ENCODE data around the gene PRMT9. TPM values are rescaled to one million over a fixed set of nuclear protein-coding genes. Genes with fewer than 3 reads are reported as not detected.

Gene PRMT9
- total RNA-seq, 3 donors from 2014 or later: 7.1 to 7.6 (median 7.6) TPM

DNA sequence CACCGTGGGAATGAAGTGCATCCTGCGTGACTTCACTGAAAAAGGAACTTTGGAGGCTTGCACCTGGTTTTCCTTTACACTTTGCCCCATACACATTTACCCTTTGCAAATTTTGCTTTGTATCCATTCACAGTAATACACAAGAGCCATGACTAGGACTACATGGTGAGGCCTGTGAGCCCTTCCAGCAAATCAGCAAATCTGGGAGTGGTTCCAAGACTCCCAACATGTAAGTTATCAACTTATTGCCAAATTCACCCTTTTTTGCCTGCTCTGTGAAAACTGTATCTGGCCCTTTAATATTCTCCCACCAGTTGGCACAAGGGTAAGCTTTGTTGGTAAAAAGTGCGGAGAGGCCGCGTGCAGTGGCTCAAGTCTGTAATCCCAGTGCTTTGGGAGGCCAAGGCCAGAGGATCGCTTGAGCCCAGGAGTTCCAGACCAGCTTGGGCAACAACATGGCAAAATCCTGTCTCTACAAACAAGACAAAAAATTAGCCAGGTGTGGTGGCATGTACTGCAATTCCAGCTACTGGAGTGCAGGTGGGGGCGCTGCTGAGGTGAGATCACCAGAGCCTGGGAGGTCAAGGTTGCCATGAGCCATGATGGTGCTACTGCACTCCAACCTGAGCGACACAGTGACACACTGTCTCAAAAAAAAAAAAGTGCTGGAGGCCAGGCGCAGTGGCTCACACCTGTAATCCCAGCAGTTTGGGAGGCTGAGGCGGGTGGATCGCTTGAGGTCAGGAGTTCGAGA is 5.0 kb downstream of the PRMT9 start:
- Histone ChIP-seq H3K9me3 (no peaks in the 10 kb centered on the region), H3K36me3 (ENCODE audit: low read depth) (no peaks in the 10 kb centered on the region), H3K4me3 (no peak overlapping the region), H3K4me1 (ENCODE audit: low read depth) (peaks cover 4% of the 10 kb centered on the region)
- ATAC-seq (no peak), DNase-seq (no peak)
- intact Hi-C loops (cut with DNase I, micrococcal nuclease): no loop called here
- no peak for TF ChIP-seq CTCF (IDR thresholded peaks at IDR 0.05)

- no peak for TF ChIP-seq CTCF (IDR thresholded peaks at IDR 0.05)
- H3K36me3 ChIP-seq (ENCODE audit: low read depth): no peaks in the 10 kb centered on the region
- intact Hi-C loops (cut with DNase I, micrococcal nuclease): no loop called here
- DNase-seq (no peak), ATAC-seq (no peak)
- H3K9me3 ChIP-seq: no peaks in the 10 kb centered on the region
- H3K4me3 ChIP-seq: no peak overlapping the region
- peaks cover 4% of the 10 kb centered on the region for H3K4me1 ChIP-seq (ENCODE audit: low read depth)
Measured at GRCh38 chr4:147678106-147678505, 5.9 kb downstream of the PRMT9 start.

- no peak for DNase-seq
- Histone ChIP-seq H3K36me3 (ENCODE audit: low read depth) (no peaks in the 10 kb centered on the region), H3K9me3 (no peaks in the 10 kb centered on the region), H3K4me3 (no peak overlapping the region), H3K4me1 (ENCODE audit: low read depth) (no peaks in the 10 kb centered on the region)
- TF ChIP-seq CTCF (IDR thresholded peaks at IDR 0.05): no peak
- ATAC-seq: no peak
- intact Hi-C loops (cut with DNase I, micrococcal nuclease): no loop called here
Measured at GRCh38 chr4:147674496-147674895, 9.5 kb downstream of the PRMT9 start.

GRCh38 chr4:147674073-147674472 is 9.9 kb downstream of the PRMT9 start:
- Histone ChIP-seq H3K4me3 (no peak overlapping the region), H3K9me3 (no peaks in the 10 kb centered on the region), H3K36me3 (ENCODE audit: low read depth) (no peaks in the 10 kb centered on the region), H3K4me1 (ENCODE audit: low read depth) (no peaks in the 10 kb centered on the region)
- no peak for DNase-seq
- no peak for ATAC-seq
- no peak for TF ChIP-seq CTCF (IDR thresholded peaks at IDR 0.05)
- intact Hi-C loops (cut with DNase I, micrococcal nuclease): no loop called here

- no peak for TF ChIP-seq CTCF (IDR thresholded peaks at IDR 0.05)
- Histone ChIP-seq H3K36me3 (ENCODE audit: low read depth) (no peaks in the 10 kb centered on the region), H3K9me3 (no peaks in the 10 kb centered on the region), H3K4me3 (no peak overlapping the region), H3K4me1 (ENCODE audit: low read depth) (no peaks in the 10 kb centered on the region)
- ATAC-seq (no peak), DNase-seq (no peak)
- intact Hi-C loops (cut with DNase I, micrococcal nuclease): no loop called here
Measured at GRCh38 chr4:147658501-147658900, 25.5 kb downstream of the PRMT9 start.

Measured in mucosa of descending colon (tissue), 3 donors.